Chondrocyte (in vitro differentiated cells): ENCODE data around the gene CCDC106. TPM values are rescaled to one million over a fixed set of nuclear protein-coding genes. Genes with fewer than 3 reads are reported as not detected.

Experiments
- DNase-seq: peaks from one replicate; pipeline ENCODE4 v3.0.0; 2021; ENCODE audit warnings: mixed read lengths, low spot score
- H3K27ac Mint-ChIP-seq: one replicate; pipeline ENCODE4 v1.8.0; 2021; ENCODE audit warnings: mild to moderate bottlenecking, moderate library complexity, mixed read lengths; ENCODE audit not compliant: unreplicated experiment
- H3K27me3 Mint-ChIP-seq: 2 replicates; pipeline ENCODE4 v1.8.0; 2021; ENCODE audit warnings: low read depth, mixed read lengths
- H3K36me3 Mint-ChIP-seq: 2 replicates; pipeline ENCODE4 v1.8.0; 2021; ENCODE audit warnings: low read depth, mixed read lengths
- H3K4me1 Mint-ChIP-seq: 2 replicates; pipeline ENCODE4 v1.8.0; 2021; ENCODE audit warnings: low read depth, mild to moderate bottlenecking, mixed read lengths
- H3K4me3 Mint-ChIP-seq: one replicate; pipeline ENCODE4 v1.8.0; 2021; ENCODE audit warnings: mild to moderate bottlenecking, moderate library complexity, mixed read lengths; ENCODE audit not compliant: unreplicated experiment
- H3K9me3 Mint-ChIP-seq: 2 replicates; pipeline ENCODE4 v1.8.0; 2021; ENCODE audit warnings: low read depth, mixed read lengths
- CTCF ChIP-seq: fragments of 200-600 bp; sonication (generic); IDR thresholded peaks from 2 replicates; pipeline ENCODE4 v1.5.0; 2021; ENCODE audit warnings: antibody characterized with exemption, mild to moderate bottlenecking, moderate library complexity
- total RNA-seq: library from RNA; stranded (reverse); gene quantifications from 3 replicates; pipeline ENCODE4 v1.2.1, GENCODE V29; 2021

Gene CCDC106
- total RNA-seq, 1 donor from 2014 or later = 20.9 TPM

DNA sequence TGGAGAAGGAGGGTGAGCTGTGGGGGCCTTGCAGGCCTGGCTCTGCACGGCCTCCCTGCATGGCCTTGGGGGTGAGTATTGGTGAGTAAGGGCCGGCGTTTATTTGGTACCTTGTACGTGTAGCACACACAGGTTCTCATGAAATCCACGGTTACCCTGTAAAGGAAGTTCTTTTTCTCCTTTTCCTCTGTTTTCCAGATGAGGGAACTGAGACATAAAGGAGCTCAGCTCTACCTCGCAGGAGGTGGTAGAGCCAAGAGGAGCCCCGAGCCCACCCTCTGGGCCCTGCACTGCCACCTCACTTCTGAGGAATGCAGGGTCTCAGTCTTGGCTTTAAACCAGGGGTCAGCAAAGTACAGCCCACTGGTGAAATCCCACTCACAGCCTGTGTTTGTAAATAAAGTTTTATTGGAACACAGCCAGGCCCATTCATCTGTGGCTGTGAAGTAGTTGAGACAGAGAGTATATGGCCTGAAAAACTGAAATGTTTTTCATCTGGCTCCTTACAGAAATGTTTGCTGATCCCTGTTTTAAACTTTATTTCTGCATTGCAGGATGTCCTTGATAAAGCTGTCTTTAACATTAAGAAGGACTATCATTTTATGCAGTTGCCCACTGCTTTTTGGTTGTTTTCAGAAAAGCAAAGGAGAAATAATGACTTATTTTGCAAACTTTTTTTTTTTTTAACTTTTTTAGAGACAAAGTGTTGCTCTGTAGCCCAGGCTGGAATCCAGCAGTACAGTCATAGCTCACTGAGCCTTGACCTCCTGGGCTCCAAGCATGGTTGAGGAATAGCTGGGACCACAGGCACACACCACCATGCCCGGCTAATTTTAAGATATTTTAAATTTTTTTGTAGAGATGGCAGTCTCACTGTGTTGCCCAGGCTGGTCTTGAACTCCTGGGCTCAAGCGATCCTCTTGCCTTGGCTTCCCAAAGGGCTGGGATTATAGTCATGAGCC, 33.4 kb downstream of the CCDC106 start:
- peaks cover 24% of the 10 kb centered on the region for H3K4me1 Mint-ChIP-seq
- no peaks in the 10 kb centered on the region for H3K9me3 Mint-ChIP-seq
- no peak overlapping the region for H3K4me3 Mint-ChIP-seq
- no peak for TF ChIP-seq CTCF
- H3K27ac Mint-ChIP-seq = peak overlapping the region; percentile 36
- peaks cover 13% of the 10 kb centered on the region for H3K36me3 Mint-ChIP-seq
- H3K27me3 Mint-ChIP-seq = no peaks in the 10 kb centered on the region
- no peak for DNase-seq

GRCh38 chr19:55683449-55684261, 35.6 kb downstream of the CCDC106 start:
- no peak for TF ChIP-seq CTCF
- Mint-ChIP-seq H3K9me3 (no peaks in the 10 kb centered on the region), H3K27ac (no peak overlapping the region), H3K36me3 (peaks cover 9% of the 10 kb centered on the region), H3K27me3 (no peaks in the 10 kb centered on the region), H3K4me1 (peaks cover 9% of the 10 kb centered on the region), H3K4me3 (no peak overlapping the region)
- no peak for DNase-seq

DNA sequence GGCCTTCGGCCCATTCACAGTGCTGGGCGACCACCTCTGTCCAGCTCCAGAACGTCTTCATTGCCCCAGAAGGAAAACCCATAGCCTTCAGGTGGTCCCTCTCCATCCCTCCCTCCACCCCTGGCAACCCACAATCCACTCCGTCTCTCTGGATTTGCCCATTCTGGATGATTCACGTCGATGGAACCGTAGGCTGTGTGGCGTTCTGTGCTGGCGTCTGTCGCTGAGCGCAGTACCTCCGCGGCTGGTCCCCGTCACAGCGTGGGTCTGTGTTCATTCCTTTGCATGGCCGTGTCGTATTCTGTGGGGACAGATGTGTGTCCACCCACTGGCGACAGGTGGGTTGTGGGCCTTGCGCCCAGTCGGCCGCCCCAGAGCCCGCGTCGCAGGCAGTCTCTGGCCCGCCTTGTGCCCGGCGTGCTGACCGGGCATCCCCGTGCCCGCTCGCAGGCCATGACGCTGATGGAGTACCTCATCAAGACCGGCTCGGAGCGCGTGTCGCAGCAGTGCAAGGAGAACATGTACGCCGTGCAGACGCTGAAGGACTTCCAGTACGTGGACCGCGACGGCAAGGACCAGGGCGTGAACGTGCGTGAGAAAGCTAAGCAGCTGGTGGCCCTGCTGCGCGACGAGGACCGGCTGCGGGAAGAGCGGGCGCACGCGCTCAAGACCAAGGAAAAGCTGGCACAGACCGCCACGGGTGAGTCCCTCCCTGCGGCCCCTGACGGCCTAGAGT, 37.1 kb downstream of the CCDC106 start:
- TF ChIP-seq CTCF = no peak
- H3K4me3 Mint-ChIP-seq = no peak overlapping the region
- peak; percentile 91 for DNase-seq
- H3K27ac Mint-ChIP-seq = no peak overlapping the region
- H3K9me3 Mint-ChIP-seq = no peaks in the 10 kb centered on the region
- H3K36me3 Mint-ChIP-seq = peaks cover 7% of the 10 kb centered on the region
- H3K4me1 Mint-ChIP-seq = peaks cover 6% of the 10 kb centered on the region
- H3K27me3 Mint-ChIP-seq = no peaks in the 10 kb centered on the region

GRCh38 chr19:55685776-55686175, 37.8 kb downstream of the CCDC106 start:
- H3K36me3 Mint-ChIP-seq = peaks cover 7% of the 10 kb centered on the region
- no peaks in the 10 kb centered on the region for H3K9me3 Mint-ChIP-seq
- no peak overlapping the region for H3K4me3 Mint-ChIP-seq
- TF ChIP-seq CTCF = no peak
- H3K4me1 Mint-ChIP-seq = peaks cover 6% of the 10 kb centered on the region
- H3K27ac Mint-ChIP-seq = no peak overlapping the region
- no peaks in the 10 kb centered on the region for H3K27me3 Mint-ChIP-seq
- peak; percentile 59 for DNase-seq
